Upper lobe of left lung (tissue), 6 donors: ENCODE measurements around the gene TTC33. TPM values are rescaled to one million over a fixed set of nuclear protein-coding genes. Genes with fewer than 3 reads are reported as not detected.

Source experiments
- ATAC-seq, 2 donors: fragments of 200-7000 bp; cut with Tn5 transposase; one replicate each; pipeline ENCODE4 v1.9.1; 2022; ENCODE audit warnings: mild to moderate bottlenecking in 2 of 2, moderate library complexity in 2 of 2; ENCODE audit not compliant: low FRiP score in 2 of 2
- DNase-seq, 2 donors: peaks; one replicate each; pipeline ENCODE4 v3.0.0-alpha.2; 2019 to 2020
- H3K27ac ChIP-seq, 4 donors: fragments of 200-600 bp; sonication (generic); one replicate each; pipeline ENCODE4 v1.5.1; 2016 to 2019
- H3K27me3 ChIP-seq, 4 donors: fragments of 200-600 bp; sonication (generic); one replicate each; pipeline ENCODE4 v1.5.1; 2017 to 2019
- H3K36me3 ChIP-seq, 4 donors: fragments of 200-600 bp; sonication (generic); one replicate each; pipeline ENCODE4 v1.5.1; 2016 to 2019
- H3K4me1 ChIP-seq, 4 donors: fragments of 200-600 bp; sonication (generic); one replicate each; pipeline ENCODE4 v1.5.1; 2018 to 2019
- H3K4me3 ChIP-seq, 4 donors: fragments of 200-600 bp; sonication (generic); one replicate each; pipeline ENCODE4 v1.5.1; 2017 to 2019; ENCODE audit warnings: mild to moderate bottlenecking in 2 of 4, moderate library complexity in 1 of 4
- H3K9me3 ChIP-seq, 4 donors: fragments of 200-600 bp; sonication (generic); one replicate each; pipeline ENCODE4 v1.5.1; 2018 to 2019
- CTCF ChIP-seq, 6 experiments: fragments of 450-650 bp in 4 of 6; fragments of 200-600 bp in 2 of 6; sonication (generic) in 2 of 6; IDR thresholded peaks; one replicate each; pipeline ENCODE4 v1.5.1; 2016 to 2019; ENCODE audit warnings: antibody characterized with exemption in 6 of 6
- EP300 ChIP-seq, 4 donors: sonication (generic); formaldehyde crosslinking; IDR thresholded peaks; one replicate each; pipeline ENCODE4 v1.5.1; 2017; ENCODE audit warnings: antibody characterized with exemption in 4 of 4, control low read depth in 2 of 4
- POLR2A ChIP-seq, 4 donors: fragments of 450-650 bp; IDR thresholded peaks; one replicate each; pipeline ENCODE4 v1.5.1; 2016 to 2017; ENCODE audit warnings: antibody characterized with exemption in 4 of 4, mild to moderate bottlenecking in 2 of 4
- POLR2AphosphoS5 ChIP-seq, 2 donors: sonication (generic); formaldehyde crosslinking; IDR thresholded peaks; one replicate each; pipeline ENCODE4 v1.5.1; 2017; ENCODE audit warnings: antibody characterized with exemption in 2 of 2
- WGBS, 2 donors: methylation state at CpG; one replicate each; pipeline ENCODE4 v1.1.5; 2017 to 2018; 5-methylcytosine and 5-hydroxymethylcytosine counted together
- total RNA-seq, 6 donors: library from RNA; depleted of rRNA in 4 of 6; stranded (reverse); fragments of >200 nt in 4 of 6; gene quantifications; one replicate each; pipeline versions ENCODE4 v1.1.0 to v1.2.1, GENCODE V29; 2016 to 2021
- donor health status: DM: no; HTN: no; CAD: no; lungs with moderate emphysema.
- donor health status: DM: no; HTN: yes; CAD: no; lungs with severe emphysema.

TTC33 gene
- total RNA-seq, 6 donors from 2014 or later, result 13.4 to 34.1 (median 17.1) TPM

GRCh38 chr5:40778133-40778532 is 22.4 kb upstream of the TTC33 start:
- DNase-seq (no peak), ATAC-seq (no peak)
- no peaks in the 10 kb centered on the region for H3K27me3 ChIP-seq
- H3K4me1 ChIP-seq, result peaks cover 11 to 23% (median 16%) of the 10 kb centered on the region in 4 donors
- no peak overlapping the region for H3K4me3 ChIP-seq
- WGBS, 2 donors, result 90 to 94% methylated on average over 1 of the region's 1 CpG
- no peak overlapping the region for H3K27ac ChIP-seq
- TF ChIP-seq EP300 (IDR thresholded peaks at IDR 0.05), result no peak
- no peak for TF ChIP-seq POLR2A (IDR thresholded peaks at IDR 0.05)
- no peak for TF ChIP-seq POLR2AphosphoS5 (IDR thresholded peaks at IDR 0.05)
- no peak for TF ChIP-seq CTCF (IDR thresholded peaks at IDR 0.05)
- no peaks in the 10 kb centered on the region for H3K9me3 ChIP-seq
- peaks cover 0 to 41% (median 17%) of the 10 kb centered on the region in 4 donors for H3K36me3 ChIP-seq

GRCh38 chr5:40776658-40776977 is 20.9 kb upstream of the TTC33 start:
- ATAC-seq (no peak), DNase-seq (no peak)
- Histone ChIP-seq H3K27me3 (no peaks in the 10 kb centered on the region), H3K9me3 (no peaks in the 10 kb centered on the region), H3K27ac (no peak overlapping the region), H3K36me3 (peaks cover 0 to 52% (median 19%) of the 10 kb centered on the region in 4 donors), H3K4me1 (peaks cover 5 to 15% (median 9%) of the 10 kb centered on the region in 4 donors), H3K4me3 (no peak overlapping the region)
- TF ChIP-seq POLR2A (IDR thresholded peaks at IDR 0.05) (no peak), CTCF (IDR thresholded peaks at IDR 0.05) (no peak), POLR2AphosphoS5 (IDR thresholded peaks at IDR 0.05) (no peak), EP300 (IDR thresholded peaks at IDR 0.05) (no peak)
- WGBS, 2 donors, result 86 to 94% methylated on average over 1 of the region's 1 CpG

GRCh38 chr5:40775846-40776657 is 20.3 kb upstream of the TTC33 start:
- WGBS, 2 donors, result 66 to 74% methylated on average over 6 of the region's 6 CpGs
- Histone ChIP-seq H3K9me3 (no peaks in the 10 kb centered on the region), H3K36me3 (peaks cover 0 to 58% (median 19%) of the 10 kb centered on the region in 4 donors), H3K27me3 (no peaks in the 10 kb centered on the region), H3K27ac (no peak overlapping the region), H3K4me3 (no peak overlapping the region), H3K4me1 (peaks cover 0 to 10% (median 6%) of the 10 kb centered on the region in 4 donors)
- no peak for TF ChIP-seq EP300 (IDR thresholded peaks at IDR 0.05)
- TF ChIP-seq CTCF (IDR thresholded peaks at IDR 0.05), result no peak
- no peak for TF ChIP-seq POLR2AphosphoS5 (IDR thresholded peaks at IDR 0.05)
- no peak for TF ChIP-seq POLR2A (IDR thresholded peaks at IDR 0.05)
- ATAC-seq (no peak), DNase-seq (no peak)

- no peak overlapping the region for H3K27ac ChIP-seq
- no peak for ATAC-seq
- WGBS, 2 donors, result 94 to 95% methylated on average over 4 of the region's 4 CpGs
These were observed 19.5 kb upstream of the TTC33 start for GRCh38 chr5:40775085-40775845.

More at GRCh38 chr5:40775085-40775845, 19.5 kb upstream of the TTC33 start:
- Histone ChIP-seq H3K36me3 (peaks cover 0 to 64% (median 19%) of the 10 kb centered on the region in 4 donors), H3K9me3 (no peaks in the 10 kb centered on the region), H3K27me3 (no peaks in the 10 kb centered on the region), H3K4me1 (peaks cover 0 to 7% (median 4%) of the 10 kb centered on the region in 4 donors), H3K4me3 (no peak overlapping the region)
- no peak for TF ChIP-seq CTCF (IDR thresholded peaks at IDR 0.05)
- no peak for TF ChIP-seq EP300 (IDR thresholded peaks at IDR 0.05)
- no peak for TF ChIP-seq POLR2A (IDR thresholded peaks at IDR 0.05)
- no peak for TF ChIP-seq POLR2AphosphoS5 (IDR thresholded peaks at IDR 0.05)
- no peak for DNase-seq
